ENCODE measurements around the gene NUDT21.

NUDT21 gene

GRCh38 chr16:56462064-56462796, 11.1 kb upstream of the NUDT21 start:
- DNase-seq (ENCODE audit: low spot score), result peak; percentile 11

GRCh38 chr16:56460101-56460500, 9.0 kb upstream of the NUDT21 start:
- no peak for DNase-seq (ENCODE audit: low spot score)

GRCh38 chr16:56457927-56458470, 6.9 kb upstream of the NUDT21 start:
- no peak for DNase-seq (ENCODE audit: low spot score)

- no peak for DNase-seq (ENCODE audit: low spot score)
These were observed 889 bp upstream of the NUDT21 start for GRCh38 chr16:56451753-56452689.

- no peak for DNase-seq (ENCODE audit: low spot score)
These were observed 702 bp downstream of the NUDT21 start for GRCh38 chr16:56450275-56450985.

- no peak for DNase-seq (ENCODE audit: low spot score)
These were observed 3.1 kb downstream of the NUDT21 start for GRCh38 chr16:56448005-56448404.

- DNase-seq (ENCODE audit: low spot score), result no peak
These were observed 3.8 kb downstream of the NUDT21 start for GRCh38 chr16:56447286-56447685.

- DNase-seq (ENCODE audit: low spot score), result peak; percentile 48
These were observed 13.1 kb downstream of the NUDT21 start for GRCh38 chr16:56438038-56438437.

GRCh38 chr16:56436258-56436657, 14.9 kb downstream of the NUDT21 start:
- DNase-seq (ENCODE audit: low spot score), result no peak

GRCh38 chr16:56428091-56428490, 23.0 kb downstream of the NUDT21 start:
- no peak for DNase-seq (ENCODE audit: low spot score)

- DNase-seq (ENCODE audit: low spot score), result no peak
These were observed 24.5 kb downstream of the NUDT21 start for GRCh38 chr16:56426585-56426984.

- peak; percentile 85 for DNase-seq (ENCODE audit: low spot score)
These were observed 25.7 kb downstream of the NUDT21 start, which contains the start of gene AMFR for GRCh38 chr16:56425439-56425832. AMFR (minus strand) TSS chr16:56425545; CDS start chr16:56425327, 218 bp downstream.

- DNase-seq (ENCODE audit: low spot score), result peak; percentile 25
These were observed 26.2 kb downstream of the NUDT21 start for GRCh38 chr16:56424791-56425438.

- no peak for DNase-seq (ENCODE audit: low spot score)
These were observed 26.7 kb downstream of the NUDT21 start for GRCh38 chr16:56424404-56424764.

- DNase-seq (ENCODE audit: low spot score), result peak; percentile 39
These were observed 27.3 kb downstream of the NUDT21 start for GRCh38 chr16:56423584-56424403.

- no peak for DNase-seq (ENCODE audit: low spot score)
These were observed 28.2 kb downstream of the NUDT21 start for GRCh38 chr16:56422896-56423441.

- DNase-seq (ENCODE audit: low spot score), result no peak
These were observed 29.0 kb downstream of the NUDT21 start for GRCh38 chr16:56421976-56422669.

GRCh38 chr16:56421313-56421712, 29.8 kb downstream of the NUDT21 start:
- no peak for DNase-seq (ENCODE audit: low spot score)

- DNase-seq (ENCODE audit: low spot score), result no peak
These were observed 30.5 kb downstream of the NUDT21 start for GRCh38 chr16:56420613-56421012.

Data from hematopoietic multipotent progenitor cell treated with erythropoietin and hydrocortisone succinate and interleukin-3 and kit ligand, for 15 days (in vitro differentiated cells).